GM21447 (cell line): ENCODE measurements around the gene MXI1.
"Not testable (repeated sequence)": the region's sequence is repeated elsewhere in the genome, so short reads cannot be mapped to it uniquely, and the experiment has no call there.

Experiments
- ATAC-seq: cut with Tn5 transposase; IDR thresholded peaks from one replicate; pipeline ENCODE4 v1.9.1; 2021; ENCODE audit not compliant: unreplicated experiment

Gene MXI1

GRCh38 chr10:110237894-110238480 is 30.6 kb downstream of the MXI1 start:
- ATAC-seq: no peak

DNA sequence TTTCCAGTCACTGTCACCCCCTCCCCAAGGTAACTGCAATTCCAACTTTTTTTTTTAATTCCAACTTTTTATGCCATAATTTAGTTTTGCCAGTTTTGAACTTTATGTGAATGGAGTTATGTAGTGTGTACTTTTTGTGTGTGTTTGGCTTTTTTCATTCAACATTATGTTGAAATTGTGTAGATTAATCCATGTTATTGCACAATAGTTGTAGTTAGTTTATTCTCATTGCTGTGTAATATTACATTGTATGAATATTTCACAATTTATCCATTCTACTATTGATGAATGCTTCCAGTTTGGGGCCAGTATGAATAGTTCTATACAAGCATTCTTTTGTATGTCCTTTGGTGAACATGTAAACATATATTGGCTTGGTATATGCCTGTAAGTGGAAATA is 32.5 kb downstream of the MXI1 start:
- ATAC-seq: no peak

GRCh38 chr10:110241407-110241806 is 34.0 kb downstream of the MXI1 start:
- ATAC-seq: no peak

- no peak for ATAC-seq
Observed at GRCh38 chr10:110241841-110242240, 34.4 kb downstream of the MXI1 start.

- ATAC-seq: no peak
Observed at GRCh38 chr10:110242511-110242910, 35.1 kb downstream of the MXI1 start.

GRCh38 chr10:110244550-110244949 is 37.1 kb downstream of the MXI1 start:
- ATAC-seq: no peak

DNA sequence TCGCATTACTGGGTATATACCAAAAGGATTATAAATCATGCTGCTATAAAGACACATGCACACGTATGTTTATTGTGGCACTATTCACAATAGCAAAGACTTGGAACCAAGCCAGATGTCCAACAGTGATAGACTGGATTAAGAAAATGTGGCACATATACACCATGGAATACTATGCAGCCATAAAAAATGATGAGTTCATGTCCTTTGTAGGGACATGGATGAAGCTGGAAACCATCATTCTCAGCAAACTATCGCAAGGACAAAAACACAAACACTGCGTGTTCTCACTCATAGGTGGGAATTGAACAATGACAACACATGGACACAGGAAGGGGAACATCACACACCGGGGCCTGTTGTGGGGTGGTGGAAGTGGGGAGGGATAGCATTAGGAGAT is 40.4 kb downstream of the MXI1 start:
- ATAC-seq: not testable (repeated sequence)

DNA sequence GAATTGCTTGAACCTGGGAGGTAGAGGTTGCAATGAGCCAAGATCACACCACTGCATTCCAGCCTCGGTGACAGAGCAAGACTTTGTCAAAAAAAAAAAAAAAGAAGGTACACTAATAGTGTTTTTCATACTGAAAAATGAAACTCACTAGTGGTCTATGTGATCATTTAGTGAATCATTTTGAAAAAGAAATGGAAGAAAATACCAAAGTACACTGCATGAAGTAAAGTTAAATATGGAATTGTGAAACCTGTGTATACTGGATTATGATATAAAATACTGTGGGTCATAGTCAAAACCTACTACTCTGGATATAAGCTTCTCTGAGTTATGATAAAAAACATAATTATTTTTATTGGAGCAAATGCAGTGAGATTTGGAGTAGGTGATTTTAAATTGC is 42.1 kb downstream of the MXI1 start:
- ATAC-seq: peak; percentile 64

GRCh38 chr10:110251392-110251791 is 44.0 kb downstream of the MXI1 start:
- ATAC-seq: peak; percentile 80

DNA sequence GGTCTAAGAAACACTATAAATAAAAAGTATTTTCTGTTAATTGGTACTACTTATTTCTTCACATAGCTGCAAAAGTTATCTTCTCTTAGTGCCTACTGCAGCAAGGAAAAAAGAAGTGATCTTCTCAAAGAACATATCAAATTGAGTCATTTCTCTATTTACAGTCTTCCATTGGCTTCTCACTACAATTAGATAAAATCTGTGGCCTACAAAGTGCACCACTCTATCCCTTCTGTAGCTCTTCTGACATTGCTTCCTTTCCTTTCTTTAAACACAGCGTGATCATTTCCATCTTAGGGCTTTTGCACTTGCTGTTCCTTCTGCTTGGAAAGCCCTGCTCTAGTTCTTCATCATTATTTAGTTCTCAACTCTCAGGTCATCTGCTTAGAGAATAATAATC is 44.7 kb downstream of the MXI1 start:
- ATAC-seq: no peak

- ATAC-seq: no peak
Observed at GRCh38 chr10:110254467-110254866, 47.1 kb downstream of the MXI1 start.

DNA sequence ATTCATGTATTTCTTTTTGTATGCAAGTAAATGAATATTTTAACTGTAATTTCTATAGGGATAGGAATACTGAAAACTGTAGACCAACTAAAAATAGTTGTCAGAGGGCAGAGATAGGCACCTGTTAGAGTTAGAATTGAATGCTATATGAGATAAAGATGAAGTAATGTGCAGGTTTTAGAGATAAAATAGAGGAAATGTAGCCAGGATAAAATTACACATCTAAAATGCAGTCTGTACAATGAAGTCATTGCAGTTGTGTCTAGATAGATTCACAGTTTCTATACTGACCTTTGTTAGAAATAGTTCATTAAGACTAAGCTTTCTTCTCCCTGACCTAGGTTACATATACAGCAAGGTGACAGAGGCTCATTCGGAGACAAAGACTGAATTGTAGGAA is 51.1 kb downstream of the MXI1 start:
- ATAC-seq: no peak

DNA sequence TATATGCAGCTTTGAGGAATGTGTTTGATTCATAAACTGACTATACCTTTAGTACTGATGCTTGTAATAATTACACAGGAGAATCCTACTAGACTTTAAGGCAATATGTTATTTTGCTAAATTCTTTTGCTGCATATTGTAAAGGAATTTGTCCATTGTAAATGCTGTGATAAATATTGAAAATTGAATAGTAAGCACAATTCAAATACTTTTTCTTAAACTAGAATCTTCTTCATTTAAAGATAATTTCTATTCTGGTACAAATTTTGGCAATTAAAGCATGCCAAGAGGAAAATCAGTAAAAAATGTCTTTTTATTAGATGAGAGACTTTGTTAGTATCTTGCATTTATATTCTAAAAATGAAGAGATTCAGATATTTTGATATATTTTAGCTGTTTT is 51.9 kb downstream of the MXI1 start:
- ATAC-seq: no peak

- ATAC-seq: no peak
Observed at GRCh38 chr10:110260746-110261477, 53.5 kb downstream of the MXI1 start.

GRCh38 chr10:110263164-110263563 is 55.8 kb downstream of the MXI1 start:
- no peak for ATAC-seq

GRCh38 chr10:110265573-110266193 is 58.3 kb downstream of the MXI1 start:
- ATAC-seq: no peak

- no peak for ATAC-seq
Observed at GRCh38 chr10:110267276-110267675, 59.9 kb downstream of the MXI1 start.

- peak; percentile 63 for ATAC-seq
Observed at GRCh38 chr10:110268442-110268841, 61.0 kb downstream of the MXI1 start.

DNA sequence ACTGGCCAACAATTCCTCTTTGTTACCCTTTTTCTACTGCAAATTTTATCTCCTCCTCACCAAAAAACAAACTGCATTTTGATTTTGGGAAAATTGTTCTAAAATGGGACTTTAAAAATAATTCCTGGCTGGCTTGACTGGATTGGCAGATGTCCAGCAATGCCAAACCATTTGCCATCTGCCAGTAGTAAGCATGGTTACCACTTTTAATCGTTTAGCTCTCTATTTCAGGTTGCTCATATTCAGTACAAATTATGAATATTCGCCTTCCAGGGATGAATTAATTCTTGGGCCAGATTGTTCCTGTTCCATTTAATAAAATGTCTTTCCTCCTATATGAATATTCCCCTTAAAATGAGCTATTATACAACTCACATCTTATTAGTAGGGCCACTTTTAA is 61.6 kb downstream of the MXI1 start:
- ATAC-seq: no peak

DNA sequence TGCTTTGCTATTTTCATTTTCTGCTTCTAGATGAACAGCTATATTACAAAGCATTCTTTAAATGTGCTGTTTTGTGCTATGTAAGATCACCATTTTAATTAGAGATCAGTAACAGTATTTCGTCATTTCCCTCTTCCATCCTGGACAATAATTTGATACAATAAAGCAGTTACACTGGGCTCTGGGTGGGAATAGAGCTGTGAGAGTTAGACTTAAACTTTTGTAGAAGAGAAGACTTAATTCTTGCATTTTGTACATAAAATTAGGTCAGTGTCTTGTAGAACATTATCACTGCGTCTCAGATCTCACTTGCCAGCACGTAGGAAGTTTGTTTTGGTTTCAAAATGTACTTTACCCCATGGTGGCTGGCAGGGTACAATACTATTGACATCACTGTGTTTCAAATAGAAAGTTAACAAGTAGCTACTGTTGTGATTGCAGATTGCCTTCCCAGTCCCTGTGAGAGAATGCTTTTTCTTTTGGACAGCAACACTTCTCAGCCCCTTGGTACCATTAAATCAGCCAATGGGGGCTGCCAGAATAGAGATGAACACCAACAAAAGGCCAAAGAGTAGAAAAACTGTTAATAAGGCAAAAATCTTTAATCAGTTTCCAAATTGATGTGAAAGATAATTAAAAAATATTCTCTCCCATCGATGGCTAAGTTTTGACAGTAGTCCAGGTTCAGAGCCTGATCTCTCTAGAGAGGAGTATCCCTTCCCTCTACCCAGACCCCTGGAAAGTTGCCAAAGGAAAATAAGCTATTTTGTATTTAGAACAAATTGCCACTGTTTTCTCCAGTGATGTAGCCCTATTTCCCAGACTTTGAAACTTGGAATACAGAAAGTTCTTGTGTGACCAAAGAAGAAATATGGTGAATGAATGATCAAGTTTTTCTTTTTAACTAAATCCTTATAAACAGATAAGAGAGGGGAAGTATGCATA is 62.2 kb downstream of the MXI1 start:
- peak; percentile 60 for ATAC-seq

GRCh38 chr10:110272995-110273394 is 65.6 kb downstream of the MXI1 start:
- not testable (repeated sequence) for ATAC-seq
